ENCODE data around the gene GAS2L1. TPM values are rescaled to one million over a fixed set of nuclear protein-coding genes. Genes with fewer than 3 reads are reported as not detected.

GAS2L1 gene
- total RNA-seq, 2 donors from 2014 or later, result 19.4 to 28.0 TPM

DNA sequence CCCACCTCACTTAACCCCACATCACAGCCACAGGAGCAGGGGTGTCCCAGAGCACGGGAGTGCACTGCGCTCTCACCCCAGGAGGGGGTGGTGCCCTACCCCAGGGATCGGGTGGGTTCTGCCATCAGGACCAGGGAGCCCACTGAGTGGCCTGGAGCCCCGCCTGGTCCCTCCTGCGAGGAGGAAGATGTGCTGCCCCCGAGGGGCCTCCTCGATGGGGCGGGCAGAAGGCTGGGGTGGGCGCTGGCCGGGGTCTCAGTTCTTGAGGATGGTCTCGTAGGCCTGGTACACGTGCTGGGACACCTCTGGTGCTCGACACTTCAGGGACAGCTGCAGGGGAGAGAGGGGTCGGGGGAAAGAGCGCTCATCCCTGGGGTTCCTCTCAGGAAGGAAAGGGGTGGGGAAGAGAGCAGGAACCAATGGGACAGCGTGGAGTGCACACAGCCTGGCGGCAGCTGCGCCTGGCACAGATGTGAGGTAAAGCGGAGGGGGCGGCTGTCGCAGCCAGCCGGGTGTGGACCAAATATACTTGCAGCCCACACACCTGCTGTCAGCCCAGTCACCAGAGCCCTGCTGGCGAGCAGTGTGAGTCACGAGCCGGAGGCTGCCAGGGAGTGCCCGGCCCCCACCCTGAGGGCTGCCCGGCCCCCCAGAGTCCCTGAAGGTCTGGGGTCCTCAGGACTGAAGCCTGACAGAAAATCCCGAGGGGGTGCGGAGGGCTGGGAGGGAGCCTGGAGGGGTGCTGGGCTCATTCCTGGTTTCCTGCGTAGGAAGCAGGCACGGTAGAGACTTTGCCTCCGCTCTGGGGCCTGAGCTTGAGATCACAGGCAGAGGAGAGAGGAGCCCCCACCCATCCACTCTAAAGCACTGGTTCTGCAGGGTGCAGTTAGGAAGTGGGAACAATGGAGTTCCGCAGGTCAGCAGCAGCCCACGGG lies 22.4 kb downstream of the GAS2L1 start:
- Histone ChIP-seq H3K4me3 (no peak overlapping the region), H3K9me3 (no peaks in the 10 kb centered on the region), H3K27me3 (no peaks in the 10 kb centered on the region), H3K4me1 (no peaks in the 10 kb centered on the region), H3K27ac (no peak overlapping the region), H3K36me3 (peaks cover 52% of the 10 kb centered on the region)
- DNase-seq (ENCODE audit: low spot score), result no peak
- TF ChIP-seq, protein P1, sequence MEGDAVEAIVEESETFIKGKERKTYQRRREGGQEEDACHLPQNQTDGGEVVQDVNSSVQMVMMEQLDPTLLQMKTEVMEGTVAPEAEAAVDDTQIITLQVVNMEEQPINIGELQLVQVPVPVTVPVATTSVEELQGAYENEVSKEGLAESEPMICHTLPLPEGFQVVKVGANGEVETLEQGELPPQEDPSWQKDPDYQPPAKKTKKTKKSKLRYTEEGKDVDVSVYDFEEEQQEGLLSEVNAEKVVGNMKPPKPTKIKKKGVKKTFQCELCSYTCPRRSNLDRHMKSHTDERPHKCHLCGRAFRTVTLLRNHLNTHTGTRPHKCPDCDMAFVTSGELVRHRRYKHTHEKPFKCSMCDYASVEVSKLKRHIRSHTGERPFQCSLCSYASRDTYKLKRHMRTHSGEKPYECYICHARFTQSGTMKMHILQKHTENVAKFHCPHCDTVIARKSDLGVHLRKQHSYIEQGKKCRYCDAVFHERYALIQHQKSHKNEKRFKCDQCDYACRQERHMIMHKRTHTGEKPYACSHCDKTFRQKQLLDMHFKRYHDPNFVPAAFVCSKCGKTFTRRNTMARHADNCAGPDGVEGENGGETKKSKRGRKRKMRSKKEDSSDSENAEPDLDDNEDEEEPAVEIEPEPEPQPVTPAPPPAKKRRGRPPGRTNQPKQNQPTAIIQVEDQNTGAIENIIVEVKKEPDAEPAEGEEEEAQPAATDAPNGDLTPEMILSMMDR (IDR thresholded peaks at IDR 0.05), result no peak

DNA sequence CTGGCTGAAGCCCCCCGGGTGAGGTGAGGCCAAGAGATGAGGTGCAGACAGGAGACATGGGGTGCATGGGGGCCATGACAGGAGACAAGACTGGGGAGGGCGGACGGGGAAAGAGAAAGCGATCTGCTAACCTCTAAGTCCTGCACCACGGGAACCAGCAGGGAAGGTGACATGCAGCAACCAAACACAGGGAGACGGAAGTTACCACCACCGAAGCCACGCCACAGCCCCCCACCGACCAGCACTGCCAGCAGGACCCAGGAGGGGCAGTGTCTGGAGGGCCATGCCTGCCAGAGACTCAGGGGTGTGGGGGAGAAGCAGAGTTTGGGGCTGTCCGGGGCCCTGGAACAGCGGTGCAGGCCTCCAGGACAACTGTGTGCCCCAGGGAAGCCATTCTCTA lies 23.1 kb downstream of the GAS2L1 start:
- peaks cover 58% of the 10 kb centered on the region for H3K36me3 ChIP-seq
- H3K27ac ChIP-seq, result no peak overlapping the region
- TF ChIP-seq, protein P1 (IDR thresholded peaks at IDR 0.05), result no peak
- H3K27me3 ChIP-seq, result no peaks in the 10 kb centered on the region
- no peak overlapping the region for H3K4me3 ChIP-seq
- DNase-seq (ENCODE audit: low spot score), result no peak
- H3K9me3 ChIP-seq, result no peaks in the 10 kb centered on the region
- no peaks in the 10 kb centered on the region for H3K4me1 ChIP-seq

DNA sequence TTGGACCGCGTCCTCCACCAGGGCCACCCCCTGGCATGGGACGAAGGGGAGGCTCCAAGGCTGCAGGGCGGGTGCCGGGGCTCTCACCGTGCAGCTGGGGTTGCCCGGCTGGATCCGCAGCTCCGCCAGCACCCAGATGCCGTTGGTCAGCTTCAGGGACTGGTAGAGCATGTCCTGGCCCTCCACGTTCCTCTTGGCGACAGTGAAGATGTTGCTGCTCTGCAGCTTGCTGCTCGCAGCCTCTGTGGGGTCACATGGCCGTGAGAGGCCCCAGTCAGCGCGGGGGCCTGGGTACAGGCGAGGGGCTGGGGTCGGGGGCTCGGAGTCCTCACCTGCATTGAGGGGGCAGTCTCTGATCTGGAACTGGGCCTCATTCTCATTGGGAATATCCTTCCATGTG lies 23.8 kb downstream of the GAS2L1 start:
- Histone ChIP-seq H3K36me3 (peaks cover 65% of the 10 kb centered on the region), H3K4me1 (no peaks in the 10 kb centered on the region), H3K27ac (no peak overlapping the region), H3K9me3 (no peaks in the 10 kb centered on the region), H3K4me3 (no peak overlapping the region), H3K27me3 (no peaks in the 10 kb centered on the region)
- TF ChIP-seq, protein P1 (IDR thresholded peaks at IDR 0.05), result no peak
- no peak for DNase-seq (ENCODE audit: low spot score)

DNA sequence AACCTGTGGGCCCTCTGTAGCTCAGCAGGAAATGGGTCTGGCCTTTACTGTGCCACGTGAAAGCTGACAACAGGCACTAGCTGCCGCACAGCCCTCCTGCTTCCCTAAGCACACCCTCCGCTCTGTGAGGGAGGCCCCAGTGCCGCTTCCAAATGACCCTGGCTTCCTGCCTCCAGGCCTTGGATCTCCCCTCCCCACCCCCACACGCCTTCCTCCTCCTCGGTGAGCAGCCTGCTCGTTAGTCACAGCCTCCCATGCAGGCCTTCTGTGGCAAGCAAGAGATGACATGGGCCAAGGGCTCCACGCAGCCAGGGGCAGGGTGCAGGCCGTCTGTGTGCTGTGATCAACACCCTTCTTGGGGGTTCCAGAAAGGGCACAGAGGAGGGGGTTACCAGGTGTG lies 24.3 kb downstream of the GAS2L1 start:
- Histone ChIP-seq H3K4me1 (no peaks in the 10 kb centered on the region), H3K36me3 (peaks cover 68% of the 10 kb centered on the region), H3K9me3 (no peaks in the 10 kb centered on the region), H3K27ac (no peak overlapping the region), H3K27me3 (no peaks in the 10 kb centered on the region), H3K4me3 (no peak overlapping the region)
- DNase-seq (ENCODE audit: low spot score), result no peak
- TF ChIP-seq, protein P1 (IDR thresholded peaks at IDR 0.05), result no peak

DNA sequence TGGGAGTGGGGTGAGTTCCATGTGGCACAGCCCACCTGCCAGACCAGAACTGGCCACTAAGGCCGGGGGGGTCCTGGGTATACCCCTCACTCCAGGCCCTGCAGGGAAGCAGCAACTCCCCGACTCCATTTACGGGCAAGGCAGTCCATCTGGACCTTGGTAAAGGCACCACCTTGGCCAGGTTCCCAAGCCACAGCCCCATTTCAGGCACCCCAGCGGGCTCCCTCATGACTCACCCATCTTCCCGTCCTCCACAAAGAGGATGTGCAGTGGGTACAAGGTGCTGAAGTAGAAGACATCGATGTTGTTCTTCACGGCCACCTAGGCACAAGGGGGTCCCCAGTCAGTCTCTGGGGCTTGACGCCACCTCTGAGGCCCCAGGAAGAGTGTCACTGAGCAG lies 24.8 kb downstream of the GAS2L1 start:
- no peak overlapping the region for H3K27ac ChIP-seq
- H3K36me3 ChIP-seq, result peaks cover 68% of the 10 kb centered on the region
- H3K27me3 ChIP-seq, result no peaks in the 10 kb centered on the region
- no peaks in the 10 kb centered on the region for H3K9me3 ChIP-seq
- H3K4me1 ChIP-seq, result no peaks in the 10 kb centered on the region
- DNase-seq (ENCODE audit: low spot score), result no peak
- H3K4me3 ChIP-seq, result no peak overlapping the region
- TF ChIP-seq, protein P1 (IDR thresholded peaks at IDR 0.05), result no peak

Data from right atrium auricular region (tissue), 2 donors.